ENCODE data around the gene TOX3. TPM values are rescaled to one million over a fixed set of nuclear protein-coding genes. Genes with fewer than 3 reads are reported as not detected.

The TOX3 gene
- total RNA-seq, 1 donor from 2014 or later = 0.49 TPM

DNA sequence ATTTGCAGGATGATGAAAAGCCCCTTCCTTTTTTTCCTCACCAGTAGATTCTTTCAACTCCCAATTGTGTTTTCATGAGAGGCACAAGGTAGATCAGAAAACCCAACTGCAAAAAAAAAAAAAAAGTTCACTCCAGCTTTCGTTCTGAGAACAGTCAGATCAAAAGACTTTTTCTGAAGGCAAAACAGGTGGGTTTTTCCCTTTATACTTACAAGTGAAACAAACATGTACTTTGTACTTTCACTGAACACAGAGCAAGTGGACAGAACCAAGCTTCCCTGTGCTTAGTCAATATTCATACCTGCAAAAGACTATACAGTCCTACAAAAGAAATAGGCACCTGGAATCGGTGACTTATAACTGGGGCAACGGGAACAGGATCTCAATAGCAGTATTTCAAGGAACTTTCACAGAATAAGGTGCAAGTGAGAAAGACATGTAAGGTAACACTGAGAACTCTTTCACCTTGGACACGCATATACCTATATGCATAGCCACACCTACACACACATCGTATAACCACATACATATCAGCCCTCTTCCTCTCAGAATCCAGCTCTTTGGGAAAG is 54.1 kb downstream of the TOX3 start:
- no peak for DNase-seq

DNA sequence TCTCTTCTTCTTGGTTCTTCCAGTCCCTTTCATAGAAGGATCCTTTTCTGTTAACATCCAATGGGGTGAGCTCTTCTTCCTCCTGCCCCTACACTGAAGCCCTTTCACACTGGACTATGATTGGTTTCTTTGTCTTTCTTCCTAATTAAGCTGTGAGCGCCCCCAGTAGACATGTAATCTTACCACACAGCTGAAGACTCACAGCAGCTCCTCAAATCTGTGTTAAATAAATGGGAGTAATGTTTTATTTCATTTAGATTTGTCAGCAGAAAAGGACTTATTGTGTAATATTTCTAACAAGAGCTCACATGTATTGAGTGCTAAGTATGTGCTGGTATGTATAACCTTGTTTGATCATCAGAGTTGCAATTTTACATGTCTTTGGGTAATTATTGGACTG is 55.7 kb downstream of the TOX3 start:
- DNase-seq = no peak

DNA sequence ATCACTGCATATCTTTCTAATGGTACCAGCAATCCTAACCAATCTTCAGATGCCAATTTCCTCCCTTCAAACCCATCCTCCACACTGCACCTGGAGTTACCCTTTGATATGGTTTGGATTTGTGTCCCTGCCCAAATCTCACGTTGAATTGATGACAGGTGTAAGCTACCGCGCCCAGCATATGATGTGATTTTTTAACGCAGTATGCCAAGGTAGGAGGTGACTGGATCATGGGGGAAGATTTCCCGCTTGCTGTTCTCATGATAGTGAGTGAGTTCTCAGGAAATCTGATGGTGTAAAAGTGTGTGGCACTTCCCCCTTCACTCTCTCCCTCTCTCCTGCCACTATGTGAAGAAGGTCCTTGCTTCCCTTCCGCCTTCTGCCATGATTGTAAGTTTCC is 57.0 kb downstream of the TOX3 start:
- no peak for DNase-seq

DNA sequence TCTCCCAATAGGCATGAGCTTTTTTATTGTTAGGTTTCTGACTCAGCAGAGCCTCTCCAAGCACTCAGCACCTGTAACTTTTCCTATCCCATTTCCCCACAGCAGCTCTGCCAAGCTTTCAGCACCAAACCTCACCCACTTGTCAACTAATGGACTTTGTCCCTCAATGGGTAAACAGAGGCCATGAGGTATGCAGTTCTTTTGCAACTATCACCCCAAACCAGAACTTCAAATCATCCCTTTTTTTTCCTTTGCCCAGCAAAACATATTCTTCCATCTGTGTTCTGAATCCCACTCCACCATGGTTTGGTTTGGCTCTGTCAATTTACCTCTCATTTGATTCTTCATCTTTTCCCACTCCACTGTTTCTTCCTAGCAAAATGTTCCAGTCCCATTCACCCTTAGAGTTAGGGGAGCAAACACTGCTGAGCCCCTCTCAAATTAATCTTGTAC is 58.1 kb downstream of the TOX3 start:
- no peak for DNase-seq

DNA sequence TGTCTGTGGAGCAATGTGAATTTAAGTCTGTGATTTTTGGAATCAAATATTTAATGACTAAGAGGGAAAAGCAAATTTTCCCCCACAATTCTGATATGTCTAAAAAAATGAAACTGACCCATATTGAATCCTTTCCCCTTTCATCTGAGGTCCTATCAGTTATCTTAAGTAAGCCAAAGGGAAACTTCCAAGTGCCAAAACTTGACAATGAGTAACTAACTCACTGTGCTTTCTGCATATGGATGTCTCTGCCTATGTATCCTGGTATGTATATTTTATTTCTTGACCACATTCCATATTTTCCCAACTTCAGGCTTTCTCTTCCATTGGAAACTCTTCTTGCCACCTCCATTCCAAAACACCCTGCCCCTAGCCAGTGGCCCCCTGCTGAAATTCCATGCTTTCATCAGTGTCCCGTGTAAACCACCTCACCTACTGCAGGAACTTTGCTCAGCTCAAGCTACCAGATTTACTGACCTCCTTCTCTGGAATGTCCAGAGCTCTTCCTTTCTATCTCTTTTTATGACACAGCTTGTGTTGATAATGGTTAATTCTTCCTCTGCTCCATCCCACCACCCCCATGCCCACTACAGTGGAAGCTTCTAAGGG is 59.0 kb downstream of the TOX3 start:
- no peak for DNase-seq

DNA sequence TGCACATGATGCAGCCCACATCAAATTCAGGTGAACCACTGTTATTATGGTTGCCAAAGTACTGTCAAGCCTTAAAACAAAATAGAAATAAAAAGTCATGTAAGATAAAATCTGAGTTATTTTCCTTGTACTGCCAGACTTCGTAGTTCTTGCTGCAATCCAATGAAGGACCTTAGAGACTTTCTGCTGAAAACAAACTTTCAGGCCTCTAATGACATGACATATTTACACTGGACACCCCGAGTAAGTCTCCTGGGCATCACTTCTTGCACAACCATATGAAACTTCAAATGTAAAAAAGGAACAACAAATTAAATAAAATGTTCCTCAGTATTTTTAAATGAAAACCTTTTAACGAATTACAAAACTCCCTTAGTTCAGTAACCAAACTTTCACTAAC is 66.7 kb downstream of the TOX3 start:
- no peak for DNase-seq

DNA sequence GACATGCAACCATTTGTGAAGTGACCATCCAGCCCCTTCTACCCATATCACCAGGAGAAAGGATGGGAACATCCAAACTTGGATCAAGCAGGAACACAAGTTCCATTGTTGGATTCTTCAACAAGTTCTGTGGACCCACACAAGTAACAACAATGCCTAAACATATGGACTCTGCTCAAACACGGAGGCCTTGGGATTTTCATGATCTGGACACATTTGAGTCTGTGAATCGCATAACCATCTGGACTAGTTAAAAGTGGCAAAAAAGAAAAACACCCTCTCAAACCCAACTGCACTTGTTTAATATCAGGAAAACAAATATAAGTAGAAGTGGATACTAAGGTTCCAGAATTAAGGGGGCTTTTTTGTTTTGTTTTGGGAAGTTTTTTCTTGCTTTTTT is 70.8 kb downstream of the TOX3 start:
- DNase-seq = no peak

DNA sequence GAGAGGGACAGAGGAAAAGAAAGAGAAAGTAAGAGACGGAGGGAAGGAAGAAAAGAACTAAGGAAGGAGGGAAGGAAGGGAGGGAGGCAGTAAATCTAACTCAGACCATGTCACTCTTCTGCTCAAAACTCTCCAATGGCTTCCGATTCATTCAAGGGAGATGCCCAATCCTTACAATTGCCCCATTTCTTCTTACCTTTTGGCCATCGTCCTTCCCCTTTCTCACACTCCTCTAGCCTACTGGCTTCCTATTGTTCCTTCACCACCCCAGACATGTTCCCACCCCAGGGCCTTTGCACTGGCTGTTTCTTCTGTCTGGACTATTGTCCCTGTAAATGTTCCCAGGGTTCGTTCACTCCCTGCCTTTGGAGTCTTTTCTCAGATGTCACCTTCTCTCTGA is 72.3 kb downstream of the TOX3 start:
- DNase-seq = no peak

DNA sequence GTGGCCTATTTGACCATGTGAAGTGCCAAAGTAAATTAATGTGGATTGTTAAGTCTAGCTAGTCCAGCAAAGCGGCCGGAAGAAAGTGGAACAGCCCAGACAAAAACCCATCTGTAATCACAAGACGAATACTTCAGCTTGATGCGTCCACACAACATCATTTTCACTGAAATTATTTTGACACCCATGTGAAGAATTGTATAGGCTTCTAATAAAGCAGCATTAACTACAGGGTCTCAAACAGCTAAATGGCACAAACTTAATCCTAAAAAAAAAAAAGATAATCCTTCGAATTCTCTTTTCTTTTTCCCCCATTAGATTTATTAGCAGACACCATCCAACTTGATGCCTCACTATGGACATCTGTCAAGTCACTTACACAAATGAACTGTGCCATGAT is 73.8 kb downstream of the TOX3 start:
- no peak for DNase-seq

DNA sequence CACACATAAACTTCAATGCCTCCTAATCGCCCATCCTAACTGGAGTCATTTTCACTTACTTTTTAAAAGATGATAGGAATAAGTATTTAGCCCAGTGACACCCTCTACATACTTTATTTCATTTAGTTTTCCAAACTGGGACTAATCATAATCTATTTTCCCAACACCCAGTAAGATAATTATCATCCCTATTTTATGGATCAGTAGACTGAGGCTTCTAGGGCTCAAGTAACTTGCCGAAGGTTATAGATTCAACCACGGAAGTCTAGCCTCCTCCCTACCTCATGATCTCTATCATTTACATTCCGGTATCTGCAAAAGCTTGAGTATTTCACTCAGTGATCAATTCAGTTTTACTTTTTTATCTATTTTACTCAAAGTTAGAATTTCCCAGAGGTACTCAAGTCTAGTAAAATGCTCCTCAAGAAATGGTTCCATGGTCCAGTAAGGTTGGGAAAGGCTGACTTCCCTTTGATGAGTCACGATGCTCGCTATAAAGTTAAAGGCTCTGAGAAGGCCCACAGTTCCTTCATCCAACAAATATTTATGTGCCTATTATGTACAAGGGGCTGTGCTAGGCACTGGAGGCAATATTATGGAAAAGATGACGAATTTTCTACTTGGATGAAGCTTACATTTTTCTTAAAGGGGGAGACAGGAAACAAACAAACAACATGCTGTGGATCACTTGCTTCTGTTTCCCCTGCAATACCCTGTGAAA is 75.1 kb downstream of the TOX3 start:
- no peak for DNase-seq

DNA sequence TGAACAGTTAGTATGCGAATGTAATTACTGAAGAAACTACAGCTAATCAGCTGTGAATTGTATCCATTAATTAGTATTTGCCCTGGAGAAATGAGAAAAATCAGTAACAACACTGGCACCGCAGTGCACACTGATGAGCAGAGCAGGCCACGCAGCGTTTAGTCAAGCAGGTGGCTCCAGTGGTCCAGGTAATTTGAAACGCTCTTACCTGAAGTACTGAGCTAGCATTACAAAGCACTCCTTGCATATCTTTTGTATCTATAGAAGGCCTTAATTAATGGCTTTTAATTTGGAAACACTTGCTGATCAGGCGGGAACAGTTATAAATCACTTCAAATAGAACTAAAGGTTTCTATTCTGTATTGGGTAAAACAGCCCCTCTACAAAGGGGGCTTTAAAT is 76.4 kb downstream of the TOX3 start:
- DNase-seq = no peak

DNA sequence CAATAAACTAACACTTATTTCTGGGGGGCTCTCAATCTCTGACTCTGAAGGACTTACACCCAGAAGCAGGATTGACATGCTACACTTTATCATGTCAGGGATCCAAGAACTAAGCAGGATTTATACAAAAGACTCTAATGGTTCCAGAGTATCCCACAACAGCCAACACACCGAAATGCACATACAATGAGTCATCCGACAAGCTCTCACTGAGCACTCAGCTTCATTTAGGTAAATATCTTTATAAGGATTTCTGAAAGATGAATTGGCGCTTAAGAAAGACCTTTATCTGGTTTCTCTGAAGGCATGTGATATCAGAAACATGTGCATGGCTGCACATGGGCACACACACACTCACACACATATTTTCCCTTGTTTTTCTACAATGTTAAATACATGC is 77.2 kb downstream of the TOX3 start:
- DNase-seq = no peak

DNA sequence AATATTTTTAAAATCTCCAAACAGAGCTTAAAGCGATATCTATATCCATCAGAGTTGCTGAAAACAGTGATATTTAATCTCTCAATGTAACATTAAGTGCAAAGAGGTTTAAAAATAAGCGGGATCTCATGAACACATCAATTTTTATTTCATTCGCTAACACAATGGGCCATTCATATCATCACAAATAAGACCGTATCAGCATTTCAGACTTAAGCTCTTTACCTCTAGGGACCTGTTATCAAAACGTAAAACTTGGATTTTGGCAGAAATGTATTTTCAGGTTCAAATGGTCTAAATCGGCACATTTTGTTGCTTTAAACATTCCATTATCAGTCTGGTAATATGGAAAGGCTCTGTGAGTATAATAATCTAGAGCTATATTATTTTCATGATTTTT is 77.9 kb downstream of the TOX3 start:
- no peak for DNase-seq

DNA sequence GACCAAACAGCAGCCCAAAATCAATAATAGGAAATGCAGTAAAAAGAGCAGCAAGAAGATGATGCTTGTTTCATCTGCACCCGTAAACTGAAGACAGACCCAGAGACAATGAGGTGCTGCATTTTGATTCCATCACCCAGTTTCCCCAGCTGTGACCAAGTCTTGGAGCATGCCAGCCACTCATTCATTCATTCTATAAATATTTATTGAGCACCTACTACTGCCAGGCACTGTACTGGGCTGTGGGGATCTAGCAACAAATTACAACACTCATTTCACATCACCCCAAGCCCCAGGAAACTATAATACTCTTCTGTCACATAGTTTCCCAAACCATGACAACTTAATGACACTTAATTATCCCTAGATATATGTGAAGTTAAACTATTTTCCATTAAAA is 79.2 kb downstream of the TOX3 start:
- no peak for DNase-seq

DNA sequence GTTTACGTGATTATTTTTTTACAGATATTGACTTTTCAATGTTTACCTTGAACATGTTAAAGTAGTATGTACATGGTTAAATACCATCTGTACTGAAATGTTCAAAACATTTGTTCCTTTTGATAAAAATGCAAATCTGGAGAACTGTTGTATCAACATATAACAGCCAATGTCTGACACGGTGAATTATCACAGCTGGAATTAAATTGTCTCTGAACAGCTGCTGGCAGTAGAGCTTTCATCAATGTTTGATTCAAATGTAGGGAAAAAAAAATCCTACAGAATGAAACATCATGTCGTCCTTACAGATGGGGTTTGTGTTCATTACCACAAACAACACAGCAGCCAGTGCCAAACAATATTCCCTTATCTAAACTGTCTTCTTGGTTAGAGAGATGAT is 79.9 kb downstream of the TOX3 start:
- no peak for DNase-seq

DNA sequence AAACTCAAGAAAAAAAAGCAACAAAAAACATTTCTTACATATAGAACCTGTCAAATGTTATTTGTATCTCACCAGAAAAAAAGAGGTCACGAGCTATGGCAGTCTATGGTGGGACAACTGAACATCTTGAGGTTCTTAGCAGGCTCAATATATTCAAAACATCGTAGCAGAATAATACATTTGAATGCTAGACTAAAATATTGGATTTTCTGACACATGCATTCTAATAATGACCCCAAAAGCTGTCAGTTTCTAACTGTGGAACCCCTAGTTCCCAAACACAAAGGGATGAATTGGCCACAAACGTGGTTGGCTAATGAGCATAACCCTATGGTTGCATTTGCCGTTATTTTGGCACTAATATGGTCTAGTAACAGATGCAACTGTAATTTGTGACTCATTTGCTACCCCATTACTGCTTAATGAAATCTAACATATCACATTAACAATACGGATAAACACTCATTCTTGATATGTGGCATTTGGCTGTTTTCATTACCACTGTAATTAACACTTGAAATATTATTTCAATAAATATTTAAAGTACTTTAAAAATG is 81.2 kb downstream of the TOX3 start:
- DNase-seq = no peak

DNA sequence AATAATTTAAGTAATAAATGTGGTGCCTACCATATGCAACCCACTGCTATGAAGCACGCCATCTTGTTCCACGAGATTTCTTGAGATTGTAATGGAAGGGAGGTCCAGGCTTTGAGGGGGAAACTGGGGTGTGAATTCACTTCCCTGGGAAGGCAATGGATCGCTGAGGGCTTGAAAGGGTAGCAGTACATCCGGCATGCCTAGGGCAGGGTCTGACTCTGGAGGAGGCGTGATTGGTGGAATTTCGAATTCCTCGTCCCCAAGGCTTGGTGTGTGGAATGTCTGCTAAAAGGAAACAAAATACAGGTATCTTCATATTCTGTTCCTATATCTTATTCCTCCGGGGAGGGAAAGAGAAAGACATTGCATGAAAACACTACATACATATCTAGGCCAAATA is 83.0 kb downstream of the TOX3 start:
- no peak for DNase-seq

DNA sequence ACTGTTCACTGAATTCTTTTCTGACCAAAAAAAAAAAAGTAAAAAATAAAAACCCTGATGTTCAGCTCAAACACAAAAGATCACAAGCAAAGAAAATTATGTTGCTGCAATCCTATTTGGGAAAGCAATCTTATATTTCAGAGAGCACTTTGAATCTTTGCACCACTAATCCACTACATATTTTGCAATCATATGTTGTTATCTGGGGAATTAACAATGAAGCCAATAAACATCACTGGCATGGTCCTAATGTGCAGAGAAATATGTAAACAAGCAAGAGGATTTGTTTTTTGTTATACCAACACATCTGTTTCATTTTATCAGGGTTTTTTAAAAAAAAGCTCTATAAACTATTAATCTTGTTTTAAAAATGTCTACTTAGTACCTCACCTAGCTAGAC is 84.1 kb downstream of the TOX3 start:
- no peak for DNase-seq

DNA sequence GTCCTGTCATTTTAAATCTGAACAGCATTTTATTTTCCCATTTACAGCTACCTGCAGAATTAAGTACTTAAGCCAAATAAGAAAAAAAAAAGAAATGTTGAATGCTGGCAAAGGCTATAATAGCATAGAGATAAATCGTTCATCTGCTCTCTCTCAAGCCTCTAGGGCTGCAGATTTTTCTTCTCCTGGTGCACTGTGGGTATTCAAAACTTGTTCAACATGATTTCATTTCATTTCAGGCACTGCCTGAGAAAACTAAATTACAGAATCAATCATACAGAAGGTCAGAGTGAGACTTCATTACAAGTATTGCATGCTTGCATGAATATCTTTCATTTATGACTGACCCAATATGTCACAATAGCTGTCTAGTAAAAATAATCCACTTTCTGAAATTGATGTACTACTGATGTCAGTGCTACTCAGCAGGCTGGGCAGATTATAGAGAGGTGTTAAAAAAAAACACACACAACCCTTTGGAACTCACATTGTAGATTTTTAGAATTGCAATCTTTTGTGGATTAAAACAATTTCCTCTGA is 86.2 kb downstream of the TOX3 start:
- no peak for DNase-seq

DNA sequence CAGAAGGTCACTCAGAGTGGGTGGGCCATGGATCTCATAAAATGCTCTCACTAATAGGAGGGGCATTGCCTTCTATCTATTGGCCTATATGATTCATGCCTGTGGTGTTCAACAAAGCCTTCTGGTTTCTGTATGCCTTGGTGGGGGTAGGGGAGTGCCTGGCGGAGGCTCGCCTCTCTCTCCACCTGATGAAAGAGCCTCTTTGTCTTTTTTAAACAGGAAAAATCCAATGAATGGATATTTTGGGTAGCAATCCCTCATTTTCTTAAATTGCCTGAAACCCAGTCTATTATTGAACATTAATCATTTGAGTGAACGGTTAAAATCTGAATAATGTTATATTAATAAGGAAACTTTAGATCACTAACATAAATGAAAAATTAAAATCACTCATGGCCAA is 90.6 kb downstream of the TOX3 start:
- DNase-seq = no peak

DNA sequence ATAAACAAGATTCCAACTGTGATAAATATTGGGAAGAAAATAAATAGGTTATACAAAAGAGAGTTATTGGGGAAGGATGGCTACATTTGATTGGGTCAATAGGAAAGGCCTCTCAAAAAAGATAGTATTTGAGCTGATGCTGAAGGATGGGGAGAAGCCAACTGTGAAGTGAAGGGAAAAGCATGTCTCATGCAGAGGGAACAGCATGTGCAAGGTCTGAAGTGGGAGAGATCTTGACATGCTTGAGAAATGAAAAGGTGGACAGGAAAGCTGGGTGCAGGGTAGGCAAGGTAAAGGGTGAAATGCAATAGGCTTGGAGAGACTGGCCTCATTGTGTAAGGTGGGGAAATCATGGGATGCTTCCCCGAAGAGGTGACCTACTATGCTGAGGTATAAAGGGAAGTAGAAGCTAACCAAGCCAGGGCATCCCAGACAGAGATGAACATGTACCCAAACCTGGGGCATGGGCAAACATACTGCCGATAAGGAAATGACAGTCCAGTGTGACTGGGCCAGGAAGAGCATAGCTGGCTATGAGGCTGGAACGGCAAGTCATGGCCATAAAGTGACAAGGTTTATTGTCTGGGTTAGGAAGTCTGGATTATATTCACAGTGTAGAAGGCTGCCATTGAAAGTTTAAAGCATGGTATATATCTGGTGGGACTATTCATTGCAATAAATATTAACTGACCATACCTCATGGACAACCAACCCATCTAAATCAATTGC is 91.2 kb downstream of the TOX3 start:
- DNase-seq = no peak

DNA sequence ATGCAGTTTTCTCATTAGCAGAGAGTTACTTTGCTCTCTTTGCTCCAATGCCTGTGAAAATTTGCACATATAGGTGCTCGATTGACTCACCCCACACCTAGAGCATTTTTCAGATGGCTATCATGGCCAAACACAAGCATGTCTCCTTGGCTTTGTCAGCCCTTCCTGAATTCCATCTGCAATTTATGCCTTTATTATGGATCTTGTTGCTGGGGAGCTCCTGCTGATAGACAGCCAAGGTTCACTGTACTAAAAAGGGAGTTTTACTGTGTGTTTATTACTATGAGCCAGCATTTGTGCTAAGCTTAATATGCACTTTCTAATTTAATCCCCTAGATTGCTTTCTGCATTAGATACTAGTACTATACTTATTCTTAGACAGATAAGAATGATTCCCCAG is 93.3 kb downstream of the TOX3 start:
- DNase-seq = no peak

DNA sequence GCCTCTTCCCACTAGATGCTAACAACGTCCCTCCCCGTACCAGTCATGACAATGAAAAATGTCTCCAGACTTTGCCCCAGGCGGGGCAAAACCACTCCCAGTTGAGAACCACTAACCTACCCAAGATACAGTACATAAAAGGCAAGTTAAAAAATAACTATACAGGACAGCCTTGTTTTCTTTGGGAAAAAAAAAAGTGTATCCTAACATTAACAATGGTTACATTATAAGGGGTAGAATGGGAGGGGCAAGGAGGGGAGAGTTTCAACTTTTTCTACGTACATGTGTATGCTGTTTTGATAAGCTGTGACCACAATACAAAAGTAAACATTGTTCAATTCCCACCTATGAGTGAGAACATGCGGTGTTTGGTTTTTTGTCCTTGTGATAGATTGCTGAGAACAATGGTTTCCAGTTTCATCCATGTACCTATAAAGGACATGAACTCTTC is 94.9 kb downstream of the TOX3 start:
- DNase-seq = no peak
